ENCODE measurements around the gene THADA.

DNA sequence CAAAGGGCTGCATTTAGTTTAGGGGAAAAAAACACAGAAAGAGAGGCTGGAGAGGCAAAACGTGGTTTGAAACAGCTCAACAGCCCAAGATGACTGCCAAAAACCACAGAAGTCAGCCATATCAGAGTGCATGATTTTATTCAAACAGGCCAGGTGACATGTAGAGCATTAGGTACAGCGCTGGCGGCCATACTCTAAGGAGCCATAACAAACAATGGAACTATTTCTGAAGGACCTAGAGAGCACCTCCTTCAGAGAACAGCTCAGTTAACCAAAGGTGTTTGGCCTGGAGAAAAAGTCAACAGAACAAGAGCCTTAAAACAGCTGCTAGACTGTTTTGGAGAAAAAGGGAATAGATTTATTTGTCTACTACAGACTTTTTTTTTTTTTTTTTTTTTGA is 2.6 kb downstream of the THADA start:
- TF ChIP-seq, protein P1, sequence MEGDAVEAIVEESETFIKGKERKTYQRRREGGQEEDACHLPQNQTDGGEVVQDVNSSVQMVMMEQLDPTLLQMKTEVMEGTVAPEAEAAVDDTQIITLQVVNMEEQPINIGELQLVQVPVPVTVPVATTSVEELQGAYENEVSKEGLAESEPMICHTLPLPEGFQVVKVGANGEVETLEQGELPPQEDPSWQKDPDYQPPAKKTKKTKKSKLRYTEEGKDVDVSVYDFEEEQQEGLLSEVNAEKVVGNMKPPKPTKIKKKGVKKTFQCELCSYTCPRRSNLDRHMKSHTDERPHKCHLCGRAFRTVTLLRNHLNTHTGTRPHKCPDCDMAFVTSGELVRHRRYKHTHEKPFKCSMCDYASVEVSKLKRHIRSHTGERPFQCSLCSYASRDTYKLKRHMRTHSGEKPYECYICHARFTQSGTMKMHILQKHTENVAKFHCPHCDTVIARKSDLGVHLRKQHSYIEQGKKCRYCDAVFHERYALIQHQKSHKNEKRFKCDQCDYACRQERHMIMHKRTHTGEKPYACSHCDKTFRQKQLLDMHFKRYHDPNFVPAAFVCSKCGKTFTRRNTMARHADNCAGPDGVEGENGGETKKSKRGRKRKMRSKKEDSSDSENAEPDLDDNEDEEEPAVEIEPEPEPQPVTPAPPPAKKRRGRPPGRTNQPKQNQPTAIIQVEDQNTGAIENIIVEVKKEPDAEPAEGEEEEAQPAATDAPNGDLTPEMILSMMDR (IDR thresholded peaks at IDR 0.05; ENCODE audit: insufficient read depth, low read length, poor library complexity, severe bottlenecking): no peak
- no peak for TF ChIP-seq EZH2phosphoT487 (conservative IDR thresholded peaks at IDR 0.05; ENCODE audit: low read length)
